Gastroesophageal sphincter (tissue), 3 donors: ENCODE results near the gene GALNT17.

Experiments
- CTCF ChIP-seq, 4 experiments: fragments of 200-600 bp in 2 of 4; fragments of 450-650 bp in 2 of 4; sonication (generic) in 1 of 4; IDR thresholded peaks; one replicate each; pipeline ENCODE4 v1.5.1; 2017 to 2019; ENCODE audit warnings: antibody characterized with exemption in 4 of 4, mild to moderate bottlenecking in 2 of 4, moderate library complexity in 2 of 4
- EP300 ChIP-seq: sonication (generic); formaldehyde crosslinking; IDR thresholded peaks from one replicate; pipeline ENCODE4 v1.6.1; 2017; ENCODE audit warnings: antibody characterized with exemption, mild to moderate bottlenecking
- POLR2A ChIP-seq, 2 donors: fragments of 450-650 bp; IDR thresholded peaks; one replicate each; pipeline ENCODE4 v1.6.1; 2017; ENCODE audit warnings: antibody characterized with exemption in 2 of 2, mild to moderate bottlenecking in 2 of 2, moderate library complexity in 1 of 2
- POLR2AphosphoS5 ChIP-seq: sonication (generic); formaldehyde crosslinking; IDR thresholded peaks from one replicate; pipeline ENCODE4 v1.6.1; 2017; ENCODE audit warnings: antibody characterized with exemption

DNA sequence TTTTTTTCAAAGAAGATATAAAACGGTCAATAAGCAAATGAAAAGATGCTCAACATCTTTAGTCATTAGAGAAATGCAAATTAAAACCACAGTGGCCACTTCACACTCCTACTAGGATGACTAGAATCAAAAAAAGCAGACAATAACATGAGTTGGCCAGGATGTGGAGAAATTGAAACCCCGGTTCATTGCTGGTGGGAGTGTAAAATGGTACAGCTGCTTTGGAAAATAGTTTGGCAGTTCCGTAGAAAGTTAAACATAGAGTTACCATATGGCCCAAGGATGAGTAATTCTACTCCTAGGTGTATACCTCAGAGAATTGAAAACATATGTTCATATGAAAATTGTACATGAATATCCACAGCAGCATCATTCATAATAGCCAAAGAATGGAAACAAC, 573.3 kb downstream of the GALNT17 start:
- TF ChIP-seq CTCF (IDR thresholded peaks at IDR 0.05) (no peak), POLR2AphosphoS5 (no peak), POLR2A (IDR thresholded peaks at IDR 0.05) (no peak), EP300 (no peak)
